ENCODE measurements around the gene CCDC13.

The CCDC13 gene

GRCh38 chr3:42804106-42804830 lies 31.2 kb upstream of the CCDC13 start, which contains the start of gene HIGD1A:
HIGD1A (minus strand) TSS chr3:42804490; CDS start chr3:42794253, 10,237 bp downstream.
- DNase-seq (ENCODE audit: low read depth) = peak; percentile 96
- no peak for TF ChIP-seq CTCF (conservative IDR thresholded peaks at IDR 0.05; ENCODE audit: low read depth, low read length)
- H3K4me3 ChIP-seq (ENCODE audit: low read depth, low read length) = peak within 1 kb of the TSS; percentile 87

- no peak for TF ChIP-seq CTCF (conservative IDR thresholded peaks at IDR 0.05; ENCODE audit: low read depth, low read length)
- H3K4me3 ChIP-seq (ENCODE audit: low read depth, low read length) = peak overlapping the region; percentile 87
- peak; percentile 28 for DNase-seq (ENCODE audit: low read depth)
These were observed 30.5 kb upstream of the CCDC13 start for GRCh38 chr3:42803414-42804105.

- no peak for DNase-seq (ENCODE audit: low read depth)
- peak overlapping the region; percentile 87 for H3K4me3 ChIP-seq (ENCODE audit: low read depth, low read length)
- TF ChIP-seq CTCF (conservative IDR thresholded peaks at IDR 0.05; ENCODE audit: low read depth, low read length) = no peak
These were observed 29.9 kb upstream of the CCDC13 start for GRCh38 chr3:42802876-42803413.

- no peak for DNase-seq (ENCODE audit: low read depth)
- no peak for TF ChIP-seq CTCF (conservative IDR thresholded peaks at IDR 0.05; ENCODE audit: low read depth, low read length)
- H3K4me3 ChIP-seq (ENCODE audit: low read depth, low read length) = no peak overlapping the region
These were observed 28.7 kb upstream of the CCDC13 start for GRCh38 chr3:42801784-42802183.

- H3K4me3 ChIP-seq (ENCODE audit: low read depth, low read length) = no peak overlapping the region
- DNase-seq (ENCODE audit: low read depth) = no peak
- TF ChIP-seq CTCF (conservative IDR thresholded peaks at IDR 0.05; ENCODE audit: low read depth, low read length) = no peak
These were observed 28.1 kb upstream of the CCDC13 start for GRCh38 chr3:42801048-42801620.

- no peak for DNase-seq (ENCODE audit: low read depth)
- no peak overlapping the region for H3K4me3 ChIP-seq (ENCODE audit: low read depth, low read length)
These were observed 27.2 kb upstream of the CCDC13 start for GRCh38 chr3:42800251-42800650.

More at GRCh38 chr3:42800251-42800650, 27.2 kb upstream of the CCDC13 start:
- no peak for TF ChIP-seq CTCF (conservative IDR thresholded peaks at IDR 0.05; ENCODE audit: low read depth, low read length)
